Kidney epithelial cell (primary cell): Measurements from ENCODE around the gene NFKB2. TPM values are rescaled to one million over a fixed set of nuclear protein-coding genes. Genes with fewer than 3 reads are reported as not detected.
A peak's percentile ranks its signal among the peaks of the same experiment; 100 is the strongest.

Experiments used
- DNase-seq: peaks from one replicate; pipeline ENCODE4 v3.0.0-alpha.2; 2010; ENCODE audit warnings: low read depth
- H3K27me3 ChIP-seq: 2 replicates; pipeline ENCODE4 v1.6.0; 2011; ENCODE audit warnings: low read length; ENCODE audit not compliant: control insufficient read depth, insufficient read depth
- H3K36me3 ChIP-seq: 2 replicates; pipeline ENCODE4 v1.5.1; 2011; ENCODE audit warnings: low read length; ENCODE audit not compliant: control insufficient read depth, insufficient read depth
- H3K4me3 ChIP-seq: 2 replicates; pipeline ENCODE4 v1.5.1; 2011; ENCODE audit warnings: low read depth, mild to moderate bottlenecking, control low read depth, low read length
- total RNA-seq: library from RNA; depleted of rRNA; stranded (reverse); fragments of >200 nt; gene quantifications from 2 replicates; pipeline ENCODE4 v1.2.3, GENCODE V29; 2015
- TF ChIP-seq, protein P1 (sequence below): IDR thresholded peaks from 2 replicates; pipeline ENCODE4 v1.5.1; 2011; ENCODE audit warnings: mild to moderate bottlenecking, moderate library complexity, low read length, control low read depth, inconsistent platforms; ENCODE audit not compliant: insufficient read depth, poor library complexity, severe bottlenecking

The NFKB2 gene
- total RNA-seq, 1 donor from 2014 or later, result 83.6 TPM

DNA sequence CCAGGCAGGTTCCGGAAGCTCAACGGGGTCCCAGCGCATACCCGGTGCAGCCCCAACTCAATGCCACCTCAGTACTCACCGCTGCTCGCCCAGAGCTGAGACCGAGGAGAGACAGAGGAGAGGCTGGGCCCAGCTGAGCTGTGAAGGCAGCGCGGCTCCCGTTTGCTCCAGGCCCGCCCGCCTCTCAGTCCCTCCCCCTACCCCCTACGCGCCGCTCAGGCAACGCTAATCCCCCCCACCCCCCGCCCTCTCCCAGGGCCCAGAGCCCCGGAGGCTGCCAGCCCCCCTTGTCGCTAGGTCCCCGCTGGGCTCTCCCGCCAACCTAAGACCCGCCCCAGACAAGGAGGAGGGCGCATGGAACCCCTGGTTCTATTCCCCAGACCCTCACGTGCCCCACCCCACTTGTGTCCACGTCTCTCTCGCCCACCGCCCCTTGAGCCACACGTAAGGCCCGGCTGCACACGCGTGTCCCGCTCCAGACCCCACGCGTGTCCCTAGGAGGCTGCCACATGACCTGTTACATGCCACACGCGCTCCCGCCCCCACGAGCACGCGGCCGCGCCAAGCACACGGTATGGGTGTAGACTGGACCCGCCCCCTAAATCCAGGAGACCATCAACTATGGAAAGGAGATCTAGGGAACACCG, 23.2 kb downstream of the NFKB2 start, which contains the start of gene PSD:
Gene PSD (minus strand): TSS at position 164 of the 647 bp plus-strand sequence. CDS start 1,747 bp downstream, outside the sequence.
- Histone ChIP-seq H3K27me3 (peaks cover 25% of the 10 kb centered on the region), H3K36me3 (no peaks in the 10 kb centered on the region), H3K4me3 (peak within 1 kb of the TSS; percentile 62)
- TF ChIP-seq, protein P1, sequence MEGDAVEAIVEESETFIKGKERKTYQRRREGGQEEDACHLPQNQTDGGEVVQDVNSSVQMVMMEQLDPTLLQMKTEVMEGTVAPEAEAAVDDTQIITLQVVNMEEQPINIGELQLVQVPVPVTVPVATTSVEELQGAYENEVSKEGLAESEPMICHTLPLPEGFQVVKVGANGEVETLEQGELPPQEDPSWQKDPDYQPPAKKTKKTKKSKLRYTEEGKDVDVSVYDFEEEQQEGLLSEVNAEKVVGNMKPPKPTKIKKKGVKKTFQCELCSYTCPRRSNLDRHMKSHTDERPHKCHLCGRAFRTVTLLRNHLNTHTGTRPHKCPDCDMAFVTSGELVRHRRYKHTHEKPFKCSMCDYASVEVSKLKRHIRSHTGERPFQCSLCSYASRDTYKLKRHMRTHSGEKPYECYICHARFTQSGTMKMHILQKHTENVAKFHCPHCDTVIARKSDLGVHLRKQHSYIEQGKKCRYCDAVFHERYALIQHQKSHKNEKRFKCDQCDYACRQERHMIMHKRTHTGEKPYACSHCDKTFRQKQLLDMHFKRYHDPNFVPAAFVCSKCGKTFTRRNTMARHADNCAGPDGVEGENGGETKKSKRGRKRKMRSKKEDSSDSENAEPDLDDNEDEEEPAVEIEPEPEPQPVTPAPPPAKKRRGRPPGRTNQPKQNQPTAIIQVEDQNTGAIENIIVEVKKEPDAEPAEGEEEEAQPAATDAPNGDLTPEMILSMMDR, result no peak
- no peak for DNase-seq

DNA sequence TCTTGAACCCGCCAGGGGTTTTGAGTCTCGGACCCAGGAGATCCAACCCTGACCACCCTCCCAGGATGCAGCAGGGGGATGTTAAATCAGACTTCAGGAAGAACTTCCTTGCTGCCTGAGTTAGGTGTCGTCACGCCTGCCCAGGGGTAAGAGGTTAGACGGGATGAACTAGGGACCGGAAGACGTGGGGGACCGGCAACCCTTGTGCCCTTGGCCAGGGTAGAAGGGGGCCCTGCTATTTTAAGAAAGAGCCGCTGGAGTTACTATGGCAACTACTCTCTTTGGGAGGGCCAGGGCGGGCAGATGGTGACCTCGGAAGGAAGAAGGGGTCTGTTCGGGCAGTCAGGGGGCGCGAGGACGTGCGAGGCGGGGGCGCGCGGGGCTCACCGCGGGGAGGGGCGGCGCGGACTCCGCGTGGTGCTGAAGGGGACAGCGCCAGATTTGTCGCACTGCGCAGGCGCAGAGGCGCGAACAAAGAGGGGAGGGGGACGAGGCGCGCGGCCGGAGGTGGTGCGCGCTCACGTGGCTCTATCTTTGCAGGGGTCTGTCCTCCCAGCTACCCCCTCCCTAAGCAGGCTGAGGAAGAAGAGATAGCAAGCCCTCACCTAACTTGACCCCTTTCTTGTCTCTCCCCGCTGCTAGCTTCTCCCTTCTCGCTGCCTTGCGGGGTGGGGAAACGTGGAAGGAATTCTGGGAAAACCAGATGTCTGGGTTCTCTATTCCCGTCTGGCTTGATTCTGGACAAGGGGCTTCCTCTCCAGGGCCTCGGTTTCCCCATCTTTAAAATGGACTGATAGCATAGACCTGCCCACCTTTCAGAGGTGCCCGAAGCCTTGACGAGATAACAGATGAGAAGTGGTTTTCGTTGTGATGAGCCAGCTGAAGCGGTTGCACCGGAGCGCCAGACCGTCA, 24.0 kb downstream of the NFKB2 start:
- no peak for DNase-seq
- TF ChIP-seq, protein P1, result no peak
- peak overlapping the region; percentile 62 for H3K4me3 ChIP-seq
- no peaks in the 10 kb centered on the region for H3K36me3 ChIP-seq
- H3K27me3 ChIP-seq, result peaks cover 25% of the 10 kb centered on the region

DNA sequence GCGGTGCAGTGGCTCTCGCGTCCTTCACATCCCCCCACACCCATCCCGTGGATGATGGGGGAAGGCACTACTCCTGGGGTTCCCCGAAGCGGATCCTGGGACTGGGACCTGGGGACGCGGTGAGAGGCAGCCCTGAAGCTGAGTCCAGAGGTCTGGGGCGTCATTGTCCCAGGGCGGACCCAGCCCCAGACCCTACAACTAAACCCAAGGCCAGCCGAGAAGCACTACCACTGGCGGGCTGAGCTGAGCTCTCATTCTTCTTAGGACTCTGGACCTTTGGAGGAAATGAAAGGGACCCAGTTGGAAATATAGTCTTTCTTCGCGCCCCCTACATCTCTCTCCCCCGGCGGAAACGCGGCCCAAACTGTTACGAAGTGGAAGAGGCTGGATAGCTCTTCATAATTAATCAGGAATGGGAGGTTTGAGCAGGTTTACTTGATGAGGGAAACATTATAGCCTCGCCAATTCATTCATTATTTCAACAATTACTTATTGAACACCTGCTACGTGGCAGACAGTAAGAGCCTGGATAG, 24.7 kb downstream of the NFKB2 start:
- peak overlapping the region; percentile 62 for H3K4me3 ChIP-seq
- no peak for DNase-seq
- H3K36me3 ChIP-seq, result no peaks in the 10 kb centered on the region
- TF ChIP-seq, protein P1, result no peak
- peaks cover 20% of the 10 kb centered on the region for H3K27me3 ChIP-seq

DNA sequence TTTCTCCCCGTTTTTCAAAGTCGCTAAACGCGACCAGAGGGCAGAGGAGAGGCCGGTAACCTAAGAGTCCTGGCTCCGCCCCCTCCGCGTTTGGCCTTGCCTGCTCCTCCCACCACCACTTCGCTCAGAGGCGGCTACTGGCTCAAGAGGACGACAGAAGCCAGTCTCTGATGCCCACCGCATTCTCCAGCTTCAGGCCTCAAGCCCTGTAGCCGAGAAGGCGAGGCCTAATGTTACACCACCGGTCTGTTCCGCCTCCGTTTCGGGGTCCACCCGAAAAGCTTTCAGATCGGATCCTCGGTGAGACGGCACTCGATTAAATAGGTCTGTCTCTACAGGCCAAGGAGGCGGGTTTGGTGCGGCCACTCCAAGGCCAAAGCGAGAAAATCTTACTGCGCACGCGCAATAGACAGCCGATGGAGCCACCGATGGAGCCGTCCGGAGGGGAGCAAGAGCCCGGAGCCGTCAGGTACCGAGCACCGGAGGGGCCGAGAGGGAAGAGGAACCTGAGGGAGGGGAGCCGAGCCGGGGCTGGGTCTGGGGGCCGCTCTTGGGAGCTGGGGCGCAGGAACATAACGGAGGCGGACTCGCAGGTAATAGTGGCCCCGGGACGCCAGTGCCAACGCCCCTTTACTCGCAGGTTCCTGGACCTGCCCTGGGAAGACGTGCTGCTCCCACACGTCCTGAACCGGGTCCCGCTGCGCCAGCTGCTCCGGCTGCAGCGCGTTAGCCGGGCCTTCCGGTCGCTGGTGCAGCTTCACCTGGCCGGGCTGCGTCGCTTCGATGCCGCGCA, 25.4 kb downstream of the NFKB2 start, which contains the start of gene FBXL15:
Gene FBXL15 (plus strand): TSS at position 123 of the 793 bp plus-strand sequence. CDS start 294 bp downstream, at position 417.
- Histone ChIP-seq H3K4me3 (peak within 1 kb of the TSS; percentile 62), H3K36me3 (no peaks in the 10 kb centered on the region), H3K27me3 (peaks cover 20% of the 10 kb centered on the region)
- peak; percentile 69 for DNase-seq
- TF ChIP-seq, protein P1, result no peak

DNA sequence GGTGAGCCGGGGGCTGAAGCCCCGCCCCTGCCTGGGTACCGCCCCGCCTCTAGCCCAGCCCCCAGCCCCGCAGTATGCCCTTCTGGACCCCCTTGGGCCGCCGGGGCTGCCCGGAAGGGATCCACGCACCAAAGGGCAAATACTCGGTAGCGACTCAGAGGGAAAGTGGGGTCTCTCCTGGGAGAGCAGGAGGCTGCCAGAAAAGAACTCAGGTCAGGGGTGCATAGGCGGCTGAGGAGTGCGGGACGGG, 25.9 kb downstream of the NFKB2 start:
- TF ChIP-seq, protein P1, result no peak
- Histone ChIP-seq H3K36me3 (no peaks in the 10 kb centered on the region), H3K4me3 (peak overlapping the region; percentile 62), H3K27me3 (peaks cover 20% of the 10 kb centered on the region)
- DNase-seq, result no peak
